Body of pancreas (tissue), 4 donors: ENCODE results near the gene THOC2. TPM values are rescaled to one million over a fixed set of nuclear protein-coding genes. Genes with fewer than 3 reads are reported as not detected.

Experiments used
- ATAC-seq: fragments of 150-250 bp; one replicate; pipeline ENCODE4 v1.9.1; 2016
- DNase-seq, 4 donors: peaks; one replicate each; pipeline ENCODE4 v3.0.0-alpha.2; 2019
- H3K27ac ChIP-seq, 4 donors: fragments of 200-600 bp; sonication (generic); 1 replicate in 3 of 4; 2 replicates in 1 of 4; pipeline versions ENCODE4 v1.5.1 to v1.6.1; 2016 to 2019; ENCODE audit warnings: mild to moderate bottlenecking in 1 of 4, mixed read lengths in 1 of 4, moderate library complexity in 1 of 4
- H3K27me3 ChIP-seq, 2 donors: fragments of 200-600 bp; sonication (generic); one replicate each; pipeline ENCODE4 v1.6.0; 2016; ENCODE audit warnings: mild to moderate bottlenecking in 1 of 2
- H3K36me3 ChIP-seq, 2 donors: fragments of 200-600 bp; sonication (generic); replicated peaks in 1 of 2; 2 replicates each; pipeline ENCODE4 v1.5.1; 2016; ENCODE audit warnings: low read depth in 2 of 2; ENCODE audit not compliant: insufficient read depth in 1 of 2
- H3K4me1 ChIP-seq: fragments of 200-600 bp; sonication (generic); one replicate; pipeline ENCODE4 v1.6.0; 2016
- H3K4me3 ChIP-seq, 2 donors: fragments of 200-600 bp; sonication (generic); 1 replicate in 1 of 2; 2 replicates in 1 of 2; pipeline ENCODE4 v1.5.1; 2016 to 2019
- H3K9me3 ChIP-seq, 3 donors: fragments of 200-600 bp; sonication (generic); 1 replicate in 2 of 3; 2 replicates in 1 of 3; pipeline ENCODE4 v1.5.1; 2016
- POLR2A ChIP-seq, 3 donors: fragments of 450-650 bp; IDR thresholded peaks; one replicate each; pipeline ENCODE4 v1.6.1; 2016; ENCODE audit warnings: antibody characterized with exemption in 3 of 3, mild to moderate bottlenecking in 2 of 3
- WGBS, 2 donors: methylation state at CpG; one replicate each; pipeline ENCODE4 v1.1.5; 2017; 5-methylcytosine and 5-hydroxymethylcytosine counted together
- intact Hi-C: fragments of 100-400 bp; cut with DNase I; formaldehyde crosslinking; loops from one replicate; pipeline ENCODE4 v1.15.1; 2023
- total RNA-seq, 2 donors: library from RNA; depleted of rRNA; stranded (reverse); fragments of >200 nt; gene quantifications; one replicate each; pipeline ENCODE4 v1.1.0, GENCODE V29; 2016
- TF ChIP-seq, protein P1 (sequence below), 7 experiments: fragments of 450-650 bp in 4 of 7; fragments of 200-600 bp in 3 of 7; sonication (generic) in 3 of 7; IDR thresholded peaks; one replicate each; pipeline ENCODE4 v1.5.1; 2016 to 2019; ENCODE audit warnings: antibody characterized with exemption in 7 of 7

The THOC2 gene
- total RNA-seq, 2 donors from 2014 or later, result 53.7 to 77.5 TPM

DNA sequence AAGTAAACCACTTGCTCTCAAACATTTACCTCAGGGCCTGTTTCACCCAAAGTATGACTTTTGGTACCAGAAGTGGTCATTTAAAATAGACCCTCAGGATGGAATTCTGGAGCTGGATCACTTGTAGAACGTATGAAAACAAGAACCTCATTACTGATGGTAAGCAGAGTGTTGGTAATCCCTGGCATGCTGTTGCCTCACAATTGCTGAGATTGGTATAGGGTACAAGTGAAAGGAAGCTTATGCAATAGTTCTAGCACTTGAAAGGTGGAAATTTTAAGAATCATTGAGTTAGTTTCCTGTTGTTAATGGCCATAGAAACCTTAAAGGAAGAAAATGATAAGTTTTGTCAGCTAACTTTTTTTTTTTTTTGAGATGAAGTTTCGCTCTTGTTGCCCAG lies 22.3 kb upstream of the THOC2 start:
- WGBS, 2 donors, result 64 to 71% methylated on average over 2 of the region's 2 CpGs
- H3K27me3 ChIP-seq, result no peaks in the 10 kb centered on the region
- no peaks in the 10 kb centered on the region for H3K36me3 ChIP-seq
- intact Hi-C loops, result no loop called here
- no peaks in the 10 kb centered on the region for H3K4me1 ChIP-seq
- H3K4me3 ChIP-seq, result no peak overlapping the region
- no peaks in the 10 kb centered on the region for H3K9me3 ChIP-seq
- no peak overlapping the region for H3K27ac ChIP-seq
- TF ChIP-seq POLR2A (IDR thresholded peaks at IDR 0.05), result no peak
- TF ChIP-seq, protein P1, sequence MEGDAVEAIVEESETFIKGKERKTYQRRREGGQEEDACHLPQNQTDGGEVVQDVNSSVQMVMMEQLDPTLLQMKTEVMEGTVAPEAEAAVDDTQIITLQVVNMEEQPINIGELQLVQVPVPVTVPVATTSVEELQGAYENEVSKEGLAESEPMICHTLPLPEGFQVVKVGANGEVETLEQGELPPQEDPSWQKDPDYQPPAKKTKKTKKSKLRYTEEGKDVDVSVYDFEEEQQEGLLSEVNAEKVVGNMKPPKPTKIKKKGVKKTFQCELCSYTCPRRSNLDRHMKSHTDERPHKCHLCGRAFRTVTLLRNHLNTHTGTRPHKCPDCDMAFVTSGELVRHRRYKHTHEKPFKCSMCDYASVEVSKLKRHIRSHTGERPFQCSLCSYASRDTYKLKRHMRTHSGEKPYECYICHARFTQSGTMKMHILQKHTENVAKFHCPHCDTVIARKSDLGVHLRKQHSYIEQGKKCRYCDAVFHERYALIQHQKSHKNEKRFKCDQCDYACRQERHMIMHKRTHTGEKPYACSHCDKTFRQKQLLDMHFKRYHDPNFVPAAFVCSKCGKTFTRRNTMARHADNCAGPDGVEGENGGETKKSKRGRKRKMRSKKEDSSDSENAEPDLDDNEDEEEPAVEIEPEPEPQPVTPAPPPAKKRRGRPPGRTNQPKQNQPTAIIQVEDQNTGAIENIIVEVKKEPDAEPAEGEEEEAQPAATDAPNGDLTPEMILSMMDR (IDR thresholded peaks at IDR 0.05), result no peak
- no peak for DNase-seq
- ATAC-seq, result no peak

DNA sequence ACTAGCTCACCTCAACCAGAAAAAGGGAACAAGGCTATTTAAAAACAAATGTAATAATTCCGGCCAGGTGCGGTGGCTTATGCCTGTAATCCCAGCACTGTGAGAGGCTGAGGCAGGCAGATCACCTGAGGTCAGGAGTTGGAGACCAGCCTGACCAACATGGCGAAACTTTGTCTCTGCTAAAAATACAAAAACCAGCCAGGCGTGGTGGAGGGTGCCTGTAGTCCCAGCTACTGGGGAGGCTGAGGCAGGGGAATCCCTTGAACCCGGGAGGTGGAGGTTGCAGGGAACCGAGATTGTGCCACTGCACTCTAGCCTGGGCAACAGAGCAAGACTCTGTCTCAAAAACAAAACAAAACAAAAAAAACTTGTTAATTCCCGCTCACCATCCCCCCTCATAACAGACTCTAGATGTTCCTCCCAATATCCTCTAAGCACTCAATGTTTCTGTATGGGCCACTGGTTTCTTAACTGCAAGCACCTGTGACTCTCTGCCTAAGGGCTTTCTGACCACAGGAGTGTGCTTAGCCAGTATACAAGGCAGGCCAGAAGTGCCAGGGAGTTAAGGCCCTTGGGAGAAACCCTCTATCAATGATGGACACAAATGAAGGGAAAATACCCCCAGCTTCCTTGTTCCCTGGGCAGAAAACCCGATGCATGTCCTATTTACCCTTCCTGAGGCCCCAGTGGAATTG lies 21.0 kb upstream of the THOC2 start:
- TF ChIP-seq, protein P1 (IDR thresholded peaks at IDR 0.05), result no peak
- TF ChIP-seq POLR2A (IDR thresholded peaks at IDR 0.05), result no peak
- H3K27ac ChIP-seq, result no peak overlapping the region
- ATAC-seq, result no peak
- H3K4me1 ChIP-seq, result no peaks in the 10 kb centered on the region
- WGBS, 2 donors, result 80 to 81% methylated on average over 4 to 8 of the region's 8 CpGs
- H3K4me3 ChIP-seq, result no peak overlapping the region
- H3K36me3 ChIP-seq, result no peaks in the 10 kb centered on the region
- intact Hi-C loops, result no loop called here
- H3K27me3 ChIP-seq, result no peaks in the 10 kb centered on the region
- no peaks in the 10 kb centered on the region for H3K9me3 ChIP-seq
- no peak for DNase-seq

DNA sequence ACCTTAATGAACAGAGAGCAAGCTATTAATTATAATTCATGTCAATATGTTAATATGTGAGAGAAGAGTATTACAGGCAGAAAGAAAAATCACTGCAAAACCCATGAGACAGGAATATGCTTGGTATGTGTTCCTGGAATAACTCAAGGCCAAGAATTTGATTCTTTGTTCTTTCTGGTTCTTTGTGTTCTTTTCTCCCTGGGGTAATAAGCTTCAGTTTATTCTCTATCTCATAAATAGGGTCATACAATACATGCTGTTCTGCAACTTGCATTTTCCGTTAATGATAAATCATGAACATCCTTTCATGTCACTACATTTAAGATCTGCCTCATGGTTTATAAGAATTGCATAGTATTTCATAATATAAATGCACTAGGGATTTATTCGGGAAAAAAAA lies 16.8 kb upstream of the THOC2 start:
- H3K27ac ChIP-seq, result no peak overlapping the region
- no peaks in the 10 kb centered on the region for H3K9me3 ChIP-seq
- ATAC-seq (no peak), DNase-seq (no peak)
- WGBS, 2 donors, result 90 to 93% methylated on average over 2 of the region's 2 CpGs
- H3K4me3 ChIP-seq, result no peak overlapping the region
- TF ChIP-seq, protein P1 (IDR thresholded peaks at IDR 0.05), result no peak
- no peak for TF ChIP-seq POLR2A (IDR thresholded peaks at IDR 0.05)
- H3K36me3 ChIP-seq, result no peaks in the 10 kb centered on the region
- intact Hi-C loops, result no loop called here
- H3K4me1 ChIP-seq, result no peaks in the 10 kb centered on the region
- no peaks in the 10 kb centered on the region for H3K27me3 ChIP-seq

DNA sequence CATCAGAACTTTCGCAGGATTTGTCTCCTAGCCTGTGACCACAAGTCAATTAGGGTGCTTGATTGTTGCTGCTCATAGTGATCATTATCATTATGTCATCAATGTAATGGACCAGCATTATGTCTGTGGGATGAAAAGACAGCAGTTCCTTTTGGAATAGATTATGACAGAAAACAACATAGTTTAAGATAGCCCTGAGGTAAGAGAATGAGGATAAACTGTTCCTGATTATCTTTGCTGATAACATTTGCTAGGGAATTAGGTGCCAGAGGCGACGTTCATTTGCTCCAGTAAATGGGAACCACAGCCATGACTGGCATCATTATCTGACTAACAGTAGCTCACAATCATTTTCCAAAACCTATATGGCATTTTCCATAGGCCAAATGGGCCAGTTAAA lies 12.7 kb upstream of the THOC2 start:
- TF ChIP-seq, protein P1 (IDR thresholded peaks at IDR 0.05), result no peak
- Histone ChIP-seq H3K4me1 (no peaks in the 10 kb centered on the region), H3K36me3 (no peaks in the 10 kb centered on the region), H3K27ac (no peak overlapping the region), H3K9me3 (no peaks in the 10 kb centered on the region), H3K27me3 (no peaks in the 10 kb centered on the region), H3K4me3 (no peak overlapping the region)
- 50 to 81% methylated on average over 1 to 3 of the region's 3 CpGs for WGBS, 2 donors
- ATAC-seq (no peak), DNase-seq (no peak)
- intact Hi-C loops, result no loop called here

DNA sequence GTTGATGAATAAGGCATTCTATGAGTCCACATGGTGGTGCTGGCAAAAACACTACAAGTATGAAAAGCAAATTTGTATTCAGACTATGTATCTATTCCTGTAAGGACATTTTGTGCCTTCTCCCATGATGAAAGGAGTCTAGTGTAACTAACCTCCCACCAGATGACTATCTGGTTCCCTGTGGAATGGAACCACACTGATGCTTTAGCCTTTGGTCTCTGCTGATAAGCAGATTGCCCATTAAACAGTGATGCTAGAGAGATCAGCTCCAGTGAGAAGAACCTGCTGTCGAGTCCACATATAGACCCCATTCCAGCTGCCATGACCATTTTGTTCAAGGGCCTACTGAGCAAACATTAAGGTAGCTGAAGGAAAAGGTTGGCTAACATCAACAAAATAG lies 10.5 kb upstream of the THOC2 start:
- Histone ChIP-seq H3K27me3 (no peaks in the 10 kb centered on the region), H3K4me3 (no peak overlapping the region), H3K9me3 (no peaks in the 10 kb centered on the region), H3K27ac (no peak overlapping the region), H3K4me1 (no peaks in the 10 kb centered on the region), H3K36me3 (no peaks in the 10 kb centered on the region)
- DNase-seq, result no peak
- ATAC-seq, result no peak
- intact Hi-C loops, result no loop called here
- no peak for TF ChIP-seq POLR2A (IDR thresholded peaks at IDR 0.05)
- TF ChIP-seq, protein P1 (IDR thresholded peaks at IDR 0.05), result no peak
- WGBS, 2 donors, result 67% methylated on average over 1 of the region's 1 CpG; no CpG with 5 or more reads in 1 of the 2 donors
